ENCODE results near the gene NES. TPM values are rescaled to one million over a fixed set of nuclear protein-coding genes. Genes with fewer than 3 reads are reported as not detected.

Gene NES
- polyA plus RNA-seq, 1 of the 3 experiments (the other 2 are of a cell fraction) = 15.8 TPM

DNA sequence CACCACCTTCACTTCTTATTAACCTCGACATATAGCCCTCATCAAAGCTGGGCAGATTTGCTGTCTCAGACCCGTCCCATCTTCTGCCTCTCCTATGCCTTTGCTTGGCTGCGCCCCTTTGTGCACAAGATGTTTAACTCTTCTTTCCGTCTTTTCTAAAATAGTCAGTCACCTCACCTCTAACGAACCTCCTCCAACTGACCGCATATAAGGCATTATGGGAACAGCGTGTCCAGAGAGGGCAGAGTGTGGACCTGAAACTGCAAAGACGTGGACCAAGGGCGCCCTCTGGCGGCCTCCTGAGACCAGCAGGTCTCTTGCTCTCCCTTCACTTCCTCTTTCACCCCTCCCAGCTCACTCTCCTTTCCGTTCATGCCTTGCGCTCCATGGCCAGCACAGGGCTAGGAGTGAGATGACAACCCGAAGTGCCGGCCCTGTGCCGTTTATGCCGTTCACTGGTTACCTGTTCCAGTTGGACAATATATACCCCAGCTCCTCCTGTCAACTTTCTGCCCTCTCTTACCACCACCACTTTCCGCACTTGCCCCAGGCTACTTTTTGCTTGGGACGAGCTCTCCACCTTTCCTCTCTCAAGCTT is 48.6 kb upstream of the NES start (continued):
- TF ChIP-seq, protein P1, sequence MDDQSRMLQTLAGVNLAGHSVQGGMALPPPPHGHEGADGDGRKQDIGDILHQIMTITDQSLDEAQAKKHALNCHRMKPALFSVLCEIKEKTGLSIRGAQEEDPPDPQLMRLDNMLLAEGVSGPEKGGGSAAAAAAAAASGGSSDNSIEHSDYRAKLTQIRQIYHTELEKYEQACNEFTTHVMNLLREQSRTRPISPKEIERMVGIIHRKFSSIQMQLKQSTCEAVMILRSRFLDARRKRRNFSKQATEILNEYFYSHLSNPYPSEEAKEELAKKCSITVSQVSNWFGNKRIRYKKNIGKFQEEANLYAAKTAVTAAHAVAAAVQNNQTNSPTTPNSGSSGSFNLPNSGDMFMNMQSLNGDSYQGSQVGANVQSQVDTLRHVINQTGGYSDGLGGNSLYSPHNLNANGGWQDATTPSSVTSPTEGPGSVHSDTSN (IDR thresholded peaks at IDR 0.05) = no peak
- peak; percentile 98 for TF ChIP-seq RAD21 (IDR thresholded peaks at IDR 0.05; ENCODE audit: low read length)
- TF ChIP-seq, protein P2, sequence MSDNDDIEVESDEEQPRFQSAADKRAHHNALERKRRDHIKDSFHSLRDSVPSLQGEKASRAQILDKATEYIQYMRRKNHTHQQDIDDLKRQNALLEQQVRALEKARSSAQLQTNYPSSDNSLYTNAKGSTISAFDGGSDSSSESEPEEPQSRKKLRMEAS (IDR thresholded peaks at IDR 0.05; ENCODE audit: low read depth) = peak; percentile 40; the same call in 1 of the 2 replicates
- no peak for TF ChIP-seq TCF12 (IDR thresholded peaks at IDR 0.05)
- TF ChIP-seq, protein P3, sequence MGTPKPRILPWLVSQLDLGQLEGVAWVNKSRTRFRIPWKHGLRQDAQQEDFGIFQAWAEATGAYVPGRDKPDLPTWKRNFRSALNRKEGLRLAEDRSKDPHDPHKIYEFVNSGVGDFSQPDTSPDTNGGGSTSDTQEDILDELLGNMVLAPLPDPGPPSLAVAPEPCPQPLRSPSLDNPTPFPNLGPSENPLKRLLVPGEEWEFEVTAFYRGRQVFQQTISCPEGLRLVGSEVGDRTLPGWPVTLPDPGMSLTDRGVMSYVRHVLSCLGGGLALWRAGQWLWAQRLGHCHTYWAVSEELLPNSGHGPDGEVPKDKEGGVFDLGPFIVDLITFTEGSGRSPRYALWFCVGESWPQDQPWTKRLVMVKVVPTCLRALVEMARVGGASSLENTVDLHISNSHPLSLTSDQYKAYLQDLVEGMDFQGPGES (IDR thresholded peaks at IDR 0.05; ENCODE audit: low read depth, low read length) = no peak
- TF ChIP-seq RCOR1 (IDR thresholded peaks at IDR 0.05; ENCODE audit: low read length) = peak; percentile 33; the same call in 1 of the 2 replicates
- TF ChIP-seq EP300 (IDR thresholded peaks at IDR 0.05; ENCODE audit: borderline replicate concordance in 1 of 2, low read depth in 1 of 2, low read length in 1 of 2) = no peak
- TF ChIP-seq USF2 (IDR thresholded peaks at IDR 0.05; ENCODE audit: borderline replicate concordance, low read depth, low read length) = no peak
- TF ChIP-seq FOSL2 (IDR thresholded peaks at IDR 0.05; ENCODE audit: borderline replicate concordance, low read depth) = no peak
- TF ChIP-seq TEAD4 (IDR thresholded peaks at IDR 0.05; ENCODE audit: borderline replicate concordance, insufficient read depth) = no peak
- no peak for TF ChIP-seq JUND (IDR thresholded peaks at IDR 0.05)
- TF ChIP-seq SMC3 (IDR thresholded peaks at IDR 0.05; ENCODE audit: low read depth, low read length) = peak; percentile 99
- no peak for TF ChIP-seq GATA2 (CRISPR knock-in tag; IDR thresholded peaks at IDR 0.05)
- TF ChIP-seq TAF1 (IDR thresholded peaks at IDR 0.05; ENCODE audit: borderline replicate concordance, low read depth, low read length) = no peak
- TF ChIP-seq NRF1 (IDR thresholded peaks at IDR 0.05; ENCODE audit: low read depth, low read length) = peak; percentile 32; the same call in 1 of the 2 replicates
- no peak for TF ChIP-seq EZH2phosphoT487 (IDR thresholded peaks at IDR 0.05; ENCODE audit: borderline replicate concordance, low read depth)

- Histone ChIP-seq H3K36me3 (replicated peaks in 1 of 2; ENCODE audit: control insufficient read depth in 1 of 2, insufficient read depth in 2 of 2, low read length in 1 of 2) (peaks cover 39 to 42% of the 10 kb centered on the region in 2 experiments), H3K9me2 (no peaks in the 10 kb centered on the region), H3K27me3 (ENCODE audit: insufficient read depth) (no peaks in the 10 kb centered on the region), H3K9me3 (no peaks in the 10 kb centered on the region), H3K4me3 (ENCODE audit: low read depth in 2 of 2, low read length in 1 of 2) (no peak overlapping the region), H2AFZ (ENCODE audit: low read depth) (no peak overlapping the region), H4K20me1 (ENCODE audit: insufficient read depth) (peaks cover 36% of the 10 kb centered on the region), H3K4me1 (ENCODE audit: control insufficient read depth in 1 of 2, insufficient read depth in 2 of 2, low read depth in 1 of 2, low read length in 1 of 2) (peaks cover 20 to 34% of the 10 kb centered on the region in 2 experiments), H3K27ac (ENCODE audit: low read depth in 2 of 2, low read length in 1 of 2) (peak overlapping the region in 1 of 2 experiments; percentile 24; a peak in 2 of 4 replicates), H3K79me2 (ENCODE audit: insufficient read depth) (peaks cover 78% of the 10 kb centered on the region), H3K4me2 (no peak overlapping the region), H3F3A (replicated peaks; ENCODE audit: insufficient read depth) (peaks cover 12% of the 10 kb centered on the region), H3K9ac (no peak overlapping the region)
- ChIA-PET CTCF (interaction anchor here (0.7 to 38.0 kb wide), 9 partner anchors 26 to 207 kb away, joined by 3 to 2702 read pairs (median 4); partner anchors contain the start of genes CRABP2, INSRR, NES and NTRK1), POLR2A (interaction anchor here (1.5 to 1.7 kb wide), 2 partner anchors 10 to 32 kb away, joined by 7 to 8 read pairs; no protein-coding TSS in a partner anchor)
- DNase-seq = no peak
- WGBS (ENCODE audit: low lambda C conversion rate) = 94% methylated on average over 4 of the region's 4 CpGs
- TF ChIP-seq FOXJ3 (CRISPR knock-in tag; IDR thresholded peaks at IDR 0.05) (no peak), GABPA (IDR thresholded peaks at IDR 0.05; ENCODE audit: low read depth) (no peak), TAF1 (IDR thresholded peaks at IDR 0.05; ENCODE audit: borderline replicate concordance, low read depth, low read length) (no peak)
Observed at GRCh38 chr1:156721535-156721934, 44.3 kb upstream of the NES start.

Measured in SK-N-SH (cell line).